Sigmoid colon (tissue), 7 donors: Measurements from ENCODE around the gene SESN1. TPM values are rescaled to one million over a fixed set of nuclear protein-coding genes. Genes with fewer than 3 reads are reported as not detected.

Source experiments
- DNase-seq: peaks from one replicate; pipeline ENCODE4 v3.0.0-alpha.2; 2019
- H3K27ac ChIP-seq, 4 donors: fragments of 200-600 bp; sonication (generic); one replicate each; pipeline ENCODE4 v1.5.1; 2016 to 2019; ENCODE audit warnings: mild to moderate bottlenecking in 1 of 4
- H3K27me3 ChIP-seq, 3 donors: fragments of 200-600 bp; sonication (generic); one replicate each; pipeline ENCODE4 v1.5.1; 2019; ENCODE audit warnings: mild to moderate bottlenecking in 1 of 3
- H3K36me3 ChIP-seq, 4 donors: fragments of 200-600 bp; sonication (generic); one replicate each; pipeline ENCODE4 v1.5.1; 2016 to 2019
- H3K4me1 ChIP-seq, 4 donors: fragments of 200-600 bp; sonication (generic); one replicate each; pipeline ENCODE4 v1.5.1; 2017 to 2019
- H3K4me3 ChIP-seq, 4 donors: fragments of 200-600 bp; sonication (generic); one replicate each; pipeline ENCODE4 v1.5.1; 2017 to 2019; ENCODE audit warnings: mild to moderate bottlenecking in 2 of 4, moderate library complexity in 1 of 4
- H3K9me3 ChIP-seq, 4 donors: fragments of 200-600 bp in 3 of 4; sonication (generic) in 3 of 4; one replicate each; pipeline versions ENCODE4 v1.5.1 to v1.6.1; 2013 to 2019
- EP300 ChIP-seq, 4 donors: sonication (generic); formaldehyde crosslinking; IDR thresholded peaks; one replicate each; pipeline ENCODE4 v1.6.1; 2017; ENCODE audit warnings: antibody characterized with exemption in 4 of 4
- POLR2A ChIP-seq, 2 donors: fragments of 450-650 bp; IDR thresholded peaks; one replicate each; pipeline ENCODE4 v1.6.1; 2016; ENCODE audit warnings: antibody characterized with exemption in 2 of 2, mild to moderate bottlenecking in 2 of 2, moderate library complexity in 2 of 2
- POLR2AphosphoS5 ChIP-seq, 4 donors: sonication (generic); formaldehyde crosslinking; IDR thresholded peaks; one replicate each; pipeline ENCODE4 v1.6.1; 2017; ENCODE audit warnings: antibody characterized with exemption in 4 of 4
- WGBS, 2 donors: extraction: QIAGEN DNeasy Blood & Tissue Kit; methylation state at CpG; one replicate each; pipeline ENCODE4 v1.1.7; 2013; 5-methylcytosine and 5-hydroxymethylcytosine counted together
- intact Hi-C: fragments of 100-400 bp; cut with DNase I; formaldehyde crosslinking; loops from one replicate; pipeline ENCODE4 v1.15.1; 2023
- polyA plus RNA-seq, 3 donors: library from polyadenylated mRNA; stranded (reverse); fragments of 200-250 nt; gene quantifications; one replicate each; pipeline ENCODE4 v1.2.3, GENCODE V29; 2013
- total RNA-seq, 4 donors: library from RNA; depleted of rRNA; stranded (reverse); fragments of >200 nt; gene quantifications; one replicate each; pipeline ENCODE4 v1.1.0, GENCODE V29; 2016
- TF ChIP-seq, protein P1 (sequence below), 4 experiments: fragments of 450-650 bp in 3 of 4; fragments of 200-600 bp in 1 of 4; IDR thresholded peaks; one replicate each; pipeline ENCODE4 v1.5.1; 2016 to 2019; ENCODE audit warnings: antibody characterized with exemption in 4 of 4, mild to moderate bottlenecking in 3 of 4, moderate library complexity in 2 of 4
- donor health status: healthy with polysubstance abuse.
- donor health status: Bipolar disorder and iron deficiency.
- donor health status: healthy.

SESN1 gene
- total and polyA plus RNA-seq, 7 donors: 18.3 to 144 (median 63.0) TPM

- Histone ChIP-seq H3K4me1 (peaks cover 0 to 80% (median 64%) of the 10 kb centered on the region in 4 donors), H3K36me3 (no peaks in the 10 kb centered on the region), H3K27me3 (no peaks in the 10 kb centered on the region), H3K4me3 (no peak overlapping the region), H3K9me3 (no peaks in the 10 kb centered on the region), H3K27ac (peak overlapping the region; percentile 83 to 93 (median 86))
- peak; percentile 74 for DNase-seq
- intact Hi-C loops: loop anchor here (2.0 to 5.0 kb wide), 2 partner anchors 56 to 126 kb away; no protein-coding TSS in a partner anchor
- TF ChIP-seq EP300 (IDR thresholded peaks at IDR 0.05): peak; percentile 26 to 86 (median 57)
- TF ChIP-seq, protein P1, sequence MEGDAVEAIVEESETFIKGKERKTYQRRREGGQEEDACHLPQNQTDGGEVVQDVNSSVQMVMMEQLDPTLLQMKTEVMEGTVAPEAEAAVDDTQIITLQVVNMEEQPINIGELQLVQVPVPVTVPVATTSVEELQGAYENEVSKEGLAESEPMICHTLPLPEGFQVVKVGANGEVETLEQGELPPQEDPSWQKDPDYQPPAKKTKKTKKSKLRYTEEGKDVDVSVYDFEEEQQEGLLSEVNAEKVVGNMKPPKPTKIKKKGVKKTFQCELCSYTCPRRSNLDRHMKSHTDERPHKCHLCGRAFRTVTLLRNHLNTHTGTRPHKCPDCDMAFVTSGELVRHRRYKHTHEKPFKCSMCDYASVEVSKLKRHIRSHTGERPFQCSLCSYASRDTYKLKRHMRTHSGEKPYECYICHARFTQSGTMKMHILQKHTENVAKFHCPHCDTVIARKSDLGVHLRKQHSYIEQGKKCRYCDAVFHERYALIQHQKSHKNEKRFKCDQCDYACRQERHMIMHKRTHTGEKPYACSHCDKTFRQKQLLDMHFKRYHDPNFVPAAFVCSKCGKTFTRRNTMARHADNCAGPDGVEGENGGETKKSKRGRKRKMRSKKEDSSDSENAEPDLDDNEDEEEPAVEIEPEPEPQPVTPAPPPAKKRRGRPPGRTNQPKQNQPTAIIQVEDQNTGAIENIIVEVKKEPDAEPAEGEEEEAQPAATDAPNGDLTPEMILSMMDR (IDR thresholded peaks at IDR 0.05): no peak
- TF ChIP-seq POLR2AphosphoS5 (IDR thresholded peaks at IDR 0.05): peak; percentile 59 to 83 (median 78)
- 58 to 65% methylated on average over 3 of the region's 3 CpGs for WGBS, 2 donors
Measured at GRCh38 chr6:108946695-108947094, 148.0 kb downstream of the SESN1 start.

GRCh38 chr6:108945681-108946159 lies 148.9 kb downstream of the SESN1 start:
- H3K36me3 ChIP-seq: no peaks in the 10 kb centered on the region
- no peaks in the 10 kb centered on the region for H3K27me3 ChIP-seq
- H3K4me1 ChIP-seq: peaks cover 0 to 73% (median 61%) of the 10 kb centered on the region in 4 donors
- TF ChIP-seq POLR2AphosphoS5 (IDR thresholded peaks at IDR 0.05) (peak in 2 of 4 donors; percentile 61), EP300 (IDR thresholded peaks at IDR 0.05) (no peak)
- TF ChIP-seq, protein P1 (IDR thresholded peaks at IDR 0.05): no peak
- peak overlapping the region; percentile 83 to 93 (median 86) for H3K27ac ChIP-seq
- H3K9me3 ChIP-seq: no peaks in the 10 kb centered on the region
- intact Hi-C loops: loop anchor here (1.0 to 5.0 kb wide), 5 partner anchors 25 to 386 kb away; no protein-coding TSS in a partner anchor
- DNase-seq: peak; percentile 90
- H3K4me3 ChIP-seq: peak overlapping the region in 3 of 4 donors; percentile 8 to 23 (median 12)
- WGBS, 2 donors: 74 to 82% methylated on average over 10 of the region's 10 CpGs

GRCh38 chr6:108944707-108945680 lies 149.7 kb downstream of the SESN1 start:
- Histone ChIP-seq H3K9me3 (no peaks in the 10 kb centered on the region), H3K27ac (peak overlapping the region; percentile 83 to 93 (median 86)), H3K36me3 (no peaks in the 10 kb centered on the region), H3K4me3 (peak overlapping the region in 3 of 4 donors; percentile 8 to 23 (median 12)), H3K4me1 (peaks cover 0 to 73% (median 61%) of the 10 kb centered on the region in 4 donors), H3K27me3 (no peaks in the 10 kb centered on the region)
- DNase-seq: peak; percentile 90
- TF ChIP-seq POLR2AphosphoS5 (IDR thresholded peaks at IDR 0.05): peak; percentile 67 to 83 (median 78)
- TF ChIP-seq, protein P1 (IDR thresholded peaks at IDR 0.05): no peak
- TF ChIP-seq EP300 (IDR thresholded peaks at IDR 0.05): peak in 2 of 4 donors; percentile 40 to 61
- intact Hi-C loops: loop anchor here (1.0 to 5.0 kb wide), 4 partner anchors 24 to 386 kb away; no protein-coding TSS in a partner anchor
- 69 to 70% methylated on average over 12 of the region's 12 CpGs for WGBS, 2 donors

DNA sequence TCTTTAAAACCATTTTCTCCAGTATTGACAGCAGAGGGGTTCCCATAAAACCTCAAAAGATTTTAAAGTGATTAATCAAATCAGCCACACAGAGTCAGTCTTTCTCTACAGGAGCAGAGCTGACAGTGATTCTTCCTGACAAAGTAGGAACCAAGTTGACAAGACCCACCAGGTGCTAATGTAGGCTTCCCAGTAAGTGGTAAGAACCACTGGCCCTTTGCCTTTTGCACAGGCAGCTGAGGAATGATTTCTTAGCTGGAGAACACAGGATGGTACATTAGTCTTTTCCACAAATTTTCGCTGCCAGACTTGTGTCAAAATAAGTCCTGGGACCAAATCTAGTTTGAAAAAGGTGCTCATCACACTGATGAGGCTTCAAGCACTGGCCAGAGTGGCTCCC lies 150.6 kb downstream of the SESN1 start:
- no peak overlapping the region for H3K4me3 ChIP-seq
- no peak for DNase-seq
- TF ChIP-seq, protein P1 (IDR thresholded peaks at IDR 0.05): no peak
- TF ChIP-seq EP300 (IDR thresholded peaks at IDR 0.05) (no peak), POLR2A (IDR thresholded peaks at IDR 0.05) (no peak), POLR2AphosphoS5 (IDR thresholded peaks at IDR 0.05) (no peak)
- WGBS, 2 donors: 87 to 92% methylated on average over 1 of the region's 1 CpG
- no peaks in the 10 kb centered on the region for H3K36me3 ChIP-seq
- no peaks in the 10 kb centered on the region for H3K9me3 ChIP-seq
- H3K27ac ChIP-seq: peak overlapping the region; percentile 83 to 93 (median 86)
- H3K27me3 ChIP-seq: no peaks in the 10 kb centered on the region
- H3K4me1 ChIP-seq: peaks cover 0 to 72% (median 61%) of the 10 kb centered on the region in 4 donors
- intact Hi-C loops: loop anchor here (2.0 kb wide), 2 partner anchors 23 to 65 kb away; no protein-coding TSS in a partner anchor
